HG02623 (cell line): ENCODE results near the gene VGLL2.
A peak's percentile ranks its signal among the peaks of the same experiment; 100 is the strongest.
"Not testable (repeated sequence)": the region's sequence is repeated elsewhere in the genome, so short reads cannot be mapped to it uniquely, and the experiment has no call there.

Experiments
- ATAC-seq: cut with Tn5 transposase; IDR thresholded peaks from one replicate; pipeline ENCODE4 v1.9.1; 2021; ENCODE audit warnings: moderate library complexity; ENCODE audit not compliant: unreplicated experiment

Gene VGLL2

GRCh38 chr6:117265410-117266256 is at the start of gene VGLL2:
VGLL2 (plus strand) TSS chr6:117265558; CDS start chr6:117265764, 206 bp downstream.
- no peak for ATAC-seq

GRCh38 chr6:117222861-117223260 is 42.5 kb upstream of the VGLL2 start:
- ATAC-seq, result no peak

GRCh38 chr6:117226778-117227177 is 38.6 kb upstream of the VGLL2 start:
- no peak for ATAC-seq

GRCh38 chr6:117227245-117227962 is 38.0 kb upstream of the VGLL2 start:
- ATAC-seq, result no peak

- no peak for ATAC-seq
Measured at GRCh38 chr6:117228202-117228601, 37.2 kb upstream of the VGLL2 start.

GRCh38 chr6:117229870-117230269 is 35.5 kb upstream of the VGLL2 start:
- ATAC-seq, result no peak

GRCh38 chr6:117231466-117231865 is 33.9 kb upstream of the VGLL2 start:
- ATAC-seq, result no peak

- ATAC-seq, result no peak
Measured at GRCh38 chr6:117232196-117232595, 33.2 kb upstream of the VGLL2 start.

- no peak for ATAC-seq
Measured at GRCh38 chr6:117233145-117233544, 32.2 kb upstream of the VGLL2 start.

- ATAC-seq, result no peak
Measured at GRCh38 chr6:117237561-117237960, 27.8 kb upstream of the VGLL2 start.

- ATAC-seq, result not testable (repeated sequence)
Measured at GRCh38 chr6:117244571-117244970, 20.8 kb upstream of the VGLL2 start.

GRCh38 chr6:117244979-117245378 is 20.4 kb upstream of the VGLL2 start:
- not testable (repeated sequence) for ATAC-seq

GRCh38 chr6:117253785-117254184 is 11.6 kb upstream of the VGLL2 start:
- ATAC-seq, result no peak

- ATAC-seq, result no peak
Measured at GRCh38 chr6:117262799-117263198, 2.6 kb upstream of the VGLL2 start.

- ATAC-seq, result no peak
Measured at GRCh38 chr6:117263353-117263927, 1.9 kb upstream of the VGLL2 start.

- peak; percentile 6 for ATAC-seq
Measured at GRCh38 chr6:117264369-117264691, 1.0 kb upstream of the VGLL2 start.

- ATAC-seq, result peak; percentile 54
Measured at GRCh38 chr6:117264692-117265409, 507 bp upstream of the VGLL2 start.

GRCh38 chr6:117266257-117267053 is 1.1 kb downstream of the VGLL2 start:
- no peak for ATAC-seq

- no peak for ATAC-seq
Measured at GRCh38 chr6:117267054-117267347, 1.6 kb downstream of the VGLL2 start.

- no peak for ATAC-seq
Measured at GRCh38 chr6:117267766-117268534, 2.6 kb downstream of the VGLL2 start.
